HG02798 (cell line): Measurements from ENCODE around the gene TNS3.

Source experiments
- ATAC-seq: cut with Tn5 transposase; IDR thresholded peaks from one replicate; pipeline ENCODE4 v1.9.1; 2021; ENCODE audit warnings: mild to moderate bottlenecking; ENCODE audit not compliant: unreplicated experiment, poor library complexity

The TNS3 gene

GRCh38 chr7:47344171-47344955 lies 237.5 kb downstream of the TNS3 start:
- no peak for ATAC-seq

GRCh38 chr7:47343061-47343455 lies 238.9 kb downstream of the TNS3 start:
- ATAC-seq = no peak

DNA sequence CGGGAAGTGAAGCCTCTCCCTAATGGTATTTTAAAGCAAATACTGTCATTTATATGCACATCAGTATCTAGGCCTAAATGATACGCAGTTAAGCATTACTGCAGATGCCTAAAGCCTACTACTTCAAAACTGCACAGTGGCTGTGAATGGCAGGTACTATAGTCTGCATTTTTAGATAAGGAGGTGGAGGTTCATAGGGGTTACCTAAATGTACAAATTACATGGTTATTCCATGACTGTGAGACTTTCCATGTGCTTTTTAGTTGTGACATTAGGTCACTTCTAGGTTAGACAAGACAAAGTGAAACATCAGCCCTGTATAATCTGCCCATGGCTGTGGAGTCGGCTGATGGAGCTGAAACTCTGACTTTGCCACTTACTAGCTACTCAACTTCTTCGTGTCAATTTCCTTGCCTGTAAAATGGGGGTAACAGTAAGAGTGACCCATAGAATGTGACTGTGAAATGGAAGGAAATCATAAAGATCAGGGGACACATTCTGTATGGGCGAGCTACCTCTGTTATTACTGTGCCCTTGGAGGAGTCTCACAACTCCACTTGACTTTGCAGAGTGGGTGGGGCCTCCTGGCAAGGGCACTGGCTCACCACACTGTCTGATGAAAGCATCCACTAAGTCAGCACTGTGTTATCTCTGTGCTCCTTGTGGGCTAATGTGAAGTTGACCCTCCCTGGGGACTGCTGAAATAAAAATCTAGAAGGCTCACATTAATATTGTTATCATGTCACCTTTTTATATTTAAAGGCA lies 239.4 kb downstream of the TNS3 start:
- ATAC-seq = no peak

GRCh38 chr7:47340517-47340916 lies 241.4 kb downstream of the TNS3 start:
- ATAC-seq = no peak

- ATAC-seq = no peak
These were observed 243.9 kb downstream of the TNS3 start for GRCh38 chr7:47338026-47338425.

GRCh38 chr7:47337531-47337930 lies 244.4 kb downstream of the TNS3 start:
- peak; percentile 78 for ATAC-seq

- no peak for ATAC-seq
These were observed 245.2 kb downstream of the TNS3 start for GRCh38 chr7:47336472-47337425.

GRCh38 chr7:47335557-47336471 lies 246.1 kb downstream of the TNS3 start:
- no peak for ATAC-seq

- no peak for ATAC-seq
These were observed 246.8 kb downstream of the TNS3 start for GRCh38 chr7:47335071-47335470.

GRCh38 chr7:47333959-47334358 lies 248.0 kb downstream of the TNS3 start:
- ATAC-seq = no peak

- no peak for ATAC-seq
These were observed 248.4 kb downstream of the TNS3 start for GRCh38 chr7:47333554-47333887.

DNA sequence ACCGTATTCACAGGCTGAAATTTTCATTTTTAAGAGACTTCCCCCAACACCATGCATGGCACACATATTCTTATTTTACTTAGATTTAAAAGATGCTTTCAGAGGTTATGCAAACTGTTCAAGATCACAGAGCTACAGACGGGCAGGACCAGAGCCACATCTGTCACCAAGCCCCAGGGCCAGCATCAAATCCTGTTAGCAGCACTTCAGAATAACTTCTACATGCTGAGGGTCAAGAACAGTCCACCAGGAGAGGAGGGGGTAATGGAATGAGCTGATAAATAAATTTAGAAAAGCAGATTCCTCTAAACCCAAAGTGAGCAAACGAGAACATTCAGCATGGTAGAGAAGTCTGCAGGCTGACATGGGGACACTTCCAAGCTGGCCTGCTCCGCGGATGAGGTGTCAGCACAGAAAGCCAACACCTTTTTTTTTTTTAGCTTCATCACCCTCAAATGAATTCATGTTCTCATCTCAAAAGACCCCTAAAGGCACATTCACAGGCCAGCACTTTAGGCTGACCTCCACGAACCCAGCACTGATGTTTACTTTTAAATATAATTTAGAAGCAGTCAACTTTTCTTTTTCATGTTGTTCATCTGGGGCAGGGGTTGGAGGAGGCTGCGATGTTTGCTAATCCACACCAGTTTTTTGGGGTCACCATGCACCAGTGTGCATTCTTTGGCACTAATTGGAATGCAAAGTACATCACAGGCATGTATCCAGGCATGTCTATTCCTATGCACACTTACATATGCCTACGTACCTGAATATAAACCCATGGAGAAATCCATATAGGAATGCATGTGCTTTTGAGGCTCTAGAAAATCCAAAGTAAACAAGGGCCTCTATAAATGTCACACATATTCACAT lies 249.0 kb downstream of the TNS3 start:
- ATAC-seq = no peak

DNA sequence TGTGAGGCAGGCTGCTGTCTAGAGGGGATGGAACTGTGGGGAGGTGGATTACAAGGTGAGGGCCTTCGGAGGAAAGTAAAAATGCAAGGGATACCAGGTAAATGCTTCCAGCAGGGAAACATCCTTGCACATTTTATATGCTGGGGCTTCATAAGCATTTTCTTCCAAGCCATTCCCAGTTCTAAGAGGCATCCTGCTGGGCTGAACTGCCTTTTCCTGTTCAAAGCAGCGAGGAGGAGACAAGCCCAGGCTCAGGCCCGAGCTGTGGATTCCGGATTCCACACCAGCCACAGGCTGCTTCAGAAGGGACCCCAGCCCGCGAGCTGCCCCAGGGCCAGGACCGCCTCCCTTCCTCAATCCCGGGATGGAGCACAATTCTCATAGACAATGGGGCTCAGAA lies 249.7 kb downstream of the TNS3 start:
- no peak for ATAC-seq

- ATAC-seq = no peak
These were observed 250.7 kb downstream of the TNS3 start for GRCh38 chr7:47331179-47331565.

DNA sequence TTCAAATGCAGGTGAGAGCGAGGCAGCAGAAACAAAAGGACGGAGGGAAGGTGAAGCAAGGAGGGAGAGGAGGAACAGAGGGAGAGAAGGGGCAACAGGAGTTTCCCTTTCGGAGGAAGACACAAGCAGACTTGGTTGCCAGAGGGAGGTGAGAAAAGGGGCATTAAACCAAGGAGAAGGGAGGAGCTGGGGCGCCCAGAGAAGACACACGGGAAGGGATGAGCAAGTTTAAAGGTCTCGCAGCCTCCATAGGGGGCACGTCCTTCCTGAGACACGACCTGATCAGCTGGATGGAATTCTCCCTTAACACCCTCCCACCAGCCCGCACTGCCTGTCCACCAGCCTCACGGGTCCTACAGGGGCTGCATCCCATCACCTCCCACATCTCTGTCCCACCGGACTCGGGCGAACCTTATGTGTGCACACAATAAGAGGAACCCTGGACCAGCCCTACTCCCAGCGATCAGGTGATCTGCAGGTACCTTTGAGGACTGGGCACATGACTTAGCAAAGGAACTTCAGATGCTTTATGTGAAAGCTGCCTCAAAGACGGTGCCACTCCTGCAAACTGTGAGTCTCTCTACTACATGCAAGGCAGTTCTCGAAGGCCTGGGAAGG lies 251.2 kb downstream of the TNS3 start:
- ATAC-seq = no peak

DNA sequence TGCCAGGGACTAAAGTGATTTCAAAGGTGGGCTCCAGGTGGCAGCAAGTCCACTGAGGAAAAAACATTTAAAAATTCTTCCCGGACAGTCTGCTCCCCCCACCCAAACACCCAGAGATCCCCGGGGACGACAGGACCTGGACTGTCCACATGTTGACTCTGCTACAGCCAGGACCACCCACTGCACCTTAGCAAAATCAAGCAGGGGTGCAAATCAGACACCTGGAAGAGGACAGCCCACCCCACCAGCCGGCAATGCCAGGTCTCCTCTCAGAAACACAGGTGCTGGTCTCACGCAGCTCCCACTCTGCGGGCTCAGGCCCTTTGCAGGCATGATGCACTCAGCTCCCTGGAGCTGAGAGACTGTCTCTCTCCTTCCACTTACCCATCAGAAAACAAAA lies 251.9 kb downstream of the TNS3 start:
- ATAC-seq = no peak

DNA sequence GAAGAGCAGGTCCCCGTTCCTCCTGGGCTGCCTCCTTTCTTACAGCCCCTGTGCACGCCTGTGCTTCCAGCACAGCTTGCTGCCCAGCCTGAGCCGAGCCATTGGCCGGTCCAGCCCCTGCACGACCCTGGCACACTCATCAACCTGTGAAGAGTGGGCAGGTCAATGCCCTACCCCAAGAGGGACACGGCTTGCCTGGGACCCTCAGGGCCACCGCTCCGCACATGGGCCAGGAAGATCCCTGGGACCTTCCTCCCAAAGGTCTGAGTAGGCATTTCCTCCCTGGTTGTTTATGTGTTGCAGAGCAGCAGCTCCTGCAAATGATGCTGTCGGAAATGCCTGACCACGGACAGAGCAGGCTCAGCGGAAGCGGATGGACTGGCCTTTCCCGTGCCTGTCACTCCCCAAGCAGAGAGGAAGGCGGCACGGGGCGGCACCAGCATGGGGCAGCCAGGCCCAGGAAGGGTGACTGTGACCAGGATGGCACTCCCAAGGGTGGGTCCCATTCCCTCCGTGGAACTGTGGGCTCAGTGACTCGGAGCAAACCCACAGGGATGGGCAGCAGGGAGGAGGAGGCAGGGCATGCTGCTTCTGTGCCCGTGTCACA lies 252.5 kb downstream of the TNS3 start:
- no peak for ATAC-seq
